Activated CD4-positive, CD25-positive, alpha-beta regulatory T cell (primary cell): ENCODE data around the gene IBA57.
"Not testable (repeated sequence)": the region's sequence is repeated elsewhere in the genome, so short reads cannot be mapped to it uniquely, and the experiment has no call there.

Experiments
- DNase-seq, 4 experiments: peaks; one replicate each; lab custom pipeline; 2025; lab: John Stamatoyannopoulos, UW

IBA57 gene

GRCh38 chr1:228212966-228213844, 47.6 kb downstream of the IBA57 start:
- peak; percentile 86 to 89 (median 88) for DNase-seq

GRCh38 chr1:228213917-228214808, 48.6 kb downstream of the IBA57 start:
- DNase-seq, result no peak

GRCh38 chr1:228214921-228215662, 49.5 kb downstream of the IBA57 start:
- DNase-seq, result no peak

- DNase-seq, result no peak
These were observed 50.1 kb downstream of the IBA57 start for GRCh38 chr1:228215663-228216116.

- DNase-seq, result no peak
These were observed 51.0 kb downstream of the IBA57 start for GRCh38 chr1:228216371-228217320.

GRCh38 chr1:228217551-228218344, 52.1 kb downstream of the IBA57 start:
- no peak for DNase-seq

- DNase-seq, result no peak
These were observed 53.1 kb downstream of the IBA57 start for GRCh38 chr1:228218513-228219244.

- no peak for DNase-seq
These were observed 53.8 kb downstream of the IBA57 start for GRCh38 chr1:228219245-228219961.

- no peak for DNase-seq
These were observed 54.6 kb downstream of the IBA57 start for GRCh38 chr1:228219962-228220780.

GRCh38 chr1:228221097-228221496, 55.5 kb downstream of the IBA57 start:
- DNase-seq, result not testable (repeated sequence)

GRCh38 chr1:228222548-228222947, 56.9 kb downstream of the IBA57 start:
- no peak for DNase-seq

- DNase-seq, result no peak
These were observed 58.9 kb downstream of the IBA57 start for GRCh38 chr1:228224198-228225164.

- no peak for DNase-seq
These were observed 59.6 kb downstream of the IBA57 start for GRCh38 chr1:228225165-228225710.

- DNase-seq, result no peak
These were observed 60.1 kb downstream of the IBA57 start for GRCh38 chr1:228225740-228226139.

GRCh38 chr1:228226141-228226874, 60.7 kb downstream of the IBA57 start:
- DNase-seq, result no peak
